GM18517 (cell line): ENCODE results near the gene RNF145.
"Not testable (repeated sequence)": the region's sequence is repeated elsewhere in the genome, so short reads cannot be mapped to it uniquely, and the experiment has no call there.

Source experiments
- ATAC-seq: cut with Tn5 transposase; IDR thresholded peaks from one replicate; pipeline ENCODE4 v1.9.1; 2021; ENCODE audit warnings: mild to moderate bottlenecking, moderate library complexity; ENCODE audit not compliant: unreplicated experiment

The RNF145 gene

DNA sequence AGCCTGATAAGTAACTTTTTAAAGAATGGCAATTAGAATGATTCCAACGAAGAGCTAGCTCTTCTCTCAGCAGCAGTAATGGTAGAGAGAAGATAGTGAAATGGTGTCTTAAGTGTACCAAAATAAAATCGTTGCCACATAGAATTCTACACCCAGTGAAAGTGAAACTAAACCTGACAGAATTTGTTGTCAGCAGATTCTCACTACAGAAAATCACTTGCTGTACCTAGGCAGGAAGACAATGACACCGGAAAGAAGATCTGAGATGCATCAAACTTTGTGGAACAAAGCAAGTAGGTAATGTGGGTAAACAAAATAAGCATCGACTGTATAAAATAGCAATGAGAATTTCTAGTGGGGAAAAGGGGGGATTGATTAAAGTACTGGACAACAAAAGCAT lies 88.9 kb downstream of the RNF145 start:
- ATAC-seq: no peak

DNA sequence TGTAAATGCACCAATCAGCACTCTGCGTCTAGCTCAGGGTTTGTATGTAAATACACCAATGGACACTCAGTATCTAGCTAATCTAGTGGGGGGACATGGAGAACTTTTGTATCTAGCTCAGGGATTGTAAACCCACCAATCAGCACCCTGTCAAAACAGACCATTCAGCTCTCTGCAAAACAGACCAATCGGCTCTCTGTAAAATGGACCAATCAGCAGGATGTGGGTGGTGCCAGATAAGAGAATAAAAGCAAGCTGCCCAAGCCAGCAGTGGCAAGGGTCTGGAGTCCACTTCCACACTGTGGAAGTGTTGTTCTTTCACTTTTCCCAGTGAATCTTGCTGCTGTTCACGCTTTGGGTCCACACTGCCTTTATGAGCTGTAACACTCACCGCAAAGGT lies 89.5 kb downstream of the RNF145 start:
- not testable (repeated sequence) for ATAC-seq

DNA sequence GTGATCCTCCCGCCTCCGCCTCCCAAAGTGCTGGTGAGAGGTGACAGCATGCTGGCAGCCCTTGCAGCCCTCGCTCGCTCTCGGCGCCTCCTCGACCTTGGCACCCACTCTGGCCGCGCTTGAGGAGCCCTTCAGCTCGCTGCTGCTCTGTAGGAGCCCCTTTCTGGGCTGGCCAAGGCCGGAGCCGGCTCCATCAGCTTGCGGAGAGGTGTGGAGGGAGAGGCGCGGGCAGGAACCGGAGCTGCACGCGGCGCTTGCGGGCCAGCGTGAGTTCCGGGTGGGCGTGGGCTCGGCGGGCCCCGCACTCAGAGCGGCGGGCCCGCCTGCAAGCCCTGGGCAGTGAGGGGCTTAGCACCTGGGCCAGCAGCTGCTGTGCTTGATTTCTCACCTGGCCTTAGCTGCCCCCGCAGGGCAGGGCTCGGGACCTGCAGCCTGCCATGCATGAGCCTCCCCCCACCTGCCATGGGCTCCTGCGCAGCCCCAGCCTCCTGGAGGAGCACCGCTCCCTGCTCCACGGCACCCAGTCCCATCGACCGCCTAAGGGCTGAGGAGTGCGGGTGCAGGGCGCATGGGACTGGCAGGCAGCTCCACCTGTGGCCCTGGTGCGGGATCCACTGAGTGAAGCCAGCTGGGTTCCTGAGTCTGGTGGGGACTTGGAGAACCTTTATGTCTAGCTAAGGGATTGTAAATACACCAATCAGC lies 90.2 kb downstream of the RNF145 start:
- not testable (repeated sequence) for ATAC-seq

DNA sequence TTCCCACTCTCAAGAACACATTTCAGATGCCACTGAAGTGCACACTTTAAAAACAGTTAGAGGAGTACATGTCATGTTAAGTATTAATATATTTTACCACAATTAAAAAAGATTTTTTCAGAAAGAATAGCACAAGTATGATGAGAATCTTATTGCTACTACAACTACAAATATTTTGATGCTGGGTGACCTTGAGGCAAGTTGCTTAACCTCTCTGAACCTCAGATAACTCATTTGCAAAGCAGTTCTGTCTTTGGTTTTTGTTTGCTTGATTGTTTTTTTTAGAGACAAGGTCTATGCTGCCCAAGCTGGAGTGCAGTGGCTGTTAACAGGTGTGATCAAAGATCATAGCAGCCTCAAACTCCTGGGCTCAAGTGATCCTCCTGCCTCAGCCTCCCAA lies 95.9 kb downstream of the RNF145 start:
- ATAC-seq: no peak

DNA sequence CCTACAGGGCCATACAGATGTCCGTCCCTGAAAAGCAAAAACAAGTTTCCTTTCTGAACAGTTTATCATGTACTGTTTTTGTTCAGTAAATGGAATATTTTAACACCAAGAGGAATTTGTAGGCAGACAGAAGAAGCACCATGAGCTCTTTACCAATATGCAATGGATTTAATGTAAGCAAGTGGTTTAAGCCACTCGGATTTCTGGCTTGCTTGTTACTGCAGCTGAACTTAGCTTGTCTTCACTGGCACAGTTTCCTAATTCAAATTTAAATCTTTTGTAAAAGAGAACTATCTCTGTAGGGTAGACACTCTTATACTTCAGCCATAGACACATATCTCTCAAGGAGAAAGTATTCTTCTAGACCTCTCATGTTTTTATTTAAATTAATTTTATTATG lies 96.9 kb downstream of the RNF145 start:
- no peak for ATAC-seq
